Fibroblast of skin of left quadriceps (primary cell): ENCODE results near the gene PCDHAC1.
"Not testable (repeated sequence)": the region's sequence is repeated elsewhere in the genome, so short reads cannot be mapped to it uniquely, and the experiment has no call there.

ENCODE experiments used
- DNase-seq, 2 experiments: peaks; one replicate each; pipeline ENCODE4 v3.0.0-alpha.2; 2013; ENCODE audit warnings: low read depth in 2 of 2

Gene PCDHAC1

DNA sequence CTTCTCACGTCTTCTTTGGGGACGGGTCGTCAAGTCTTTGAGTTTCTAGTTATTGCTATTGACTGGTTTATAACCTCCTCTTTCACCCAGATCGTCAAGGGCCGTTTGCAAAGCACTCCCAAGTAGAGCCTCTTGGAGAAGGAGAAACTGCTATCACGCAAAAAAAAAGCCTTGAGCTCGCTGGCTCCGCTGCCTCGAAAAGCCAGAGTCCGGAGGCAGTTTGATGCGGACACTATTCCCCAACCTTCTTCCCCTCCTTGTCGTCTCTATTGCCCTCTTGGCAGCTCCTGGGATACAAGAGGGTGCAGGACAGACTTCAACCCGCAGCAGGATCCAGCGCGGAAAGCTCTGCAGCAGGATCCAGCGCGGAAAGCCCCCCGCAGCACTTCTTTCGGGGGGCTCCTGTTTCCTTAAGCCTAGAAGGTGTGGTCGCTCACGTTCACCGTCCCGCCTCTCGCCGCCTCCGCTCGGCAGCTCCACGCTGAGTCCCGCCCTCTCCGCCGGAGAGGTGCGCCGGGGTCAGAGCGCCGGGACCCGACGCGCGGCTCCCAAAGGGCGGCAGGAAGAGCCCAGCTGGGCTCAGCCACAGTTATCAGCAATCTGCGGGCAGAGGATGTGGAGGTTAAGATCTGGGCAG is at the start of gene PCDHAC1:
Gene PCDHAC1, plus strand, starts transcription at position 494 of the 637 bp plus-strand sequence. CDS start 594 bp downstream, outside the sequence.
- DNase-seq, result no peak

DNA sequence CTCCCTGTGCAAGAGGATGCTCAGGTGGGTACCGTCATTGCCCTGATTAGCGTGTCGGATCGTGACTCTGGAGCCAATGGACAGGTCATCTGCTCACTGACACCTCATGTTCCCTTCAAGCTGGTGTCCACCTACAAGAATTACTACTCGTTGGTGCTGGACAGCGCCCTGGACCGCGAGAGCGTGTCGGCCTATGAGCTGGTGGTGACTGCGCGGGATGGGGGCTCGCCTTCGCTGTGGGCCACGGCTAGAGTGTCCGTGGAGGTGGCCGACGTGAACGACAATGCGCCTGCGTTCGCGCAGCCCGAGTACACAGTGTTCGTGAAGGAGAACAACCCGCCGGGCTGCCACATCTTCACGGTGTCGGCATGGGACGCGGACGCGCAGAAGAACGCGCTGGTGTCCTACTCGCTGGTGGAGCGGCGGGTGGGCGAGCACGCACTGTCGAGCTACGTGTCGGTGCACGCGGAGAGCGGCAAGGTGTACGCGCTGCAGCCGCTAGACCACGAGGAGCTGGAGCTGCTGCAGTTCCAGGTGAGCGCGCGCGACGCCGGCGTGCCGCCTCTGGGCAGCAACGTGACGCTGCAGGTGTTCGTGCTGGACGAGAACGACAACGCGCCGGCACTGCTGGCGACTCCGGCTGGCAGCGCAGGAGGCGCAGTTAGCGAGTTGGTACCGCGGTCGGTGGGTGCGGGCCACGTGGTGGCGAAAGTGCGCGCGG is 49.4 kb upstream of the PCDHAC1 start:
- DNase-seq, result not testable (repeated sequence)

DNA sequence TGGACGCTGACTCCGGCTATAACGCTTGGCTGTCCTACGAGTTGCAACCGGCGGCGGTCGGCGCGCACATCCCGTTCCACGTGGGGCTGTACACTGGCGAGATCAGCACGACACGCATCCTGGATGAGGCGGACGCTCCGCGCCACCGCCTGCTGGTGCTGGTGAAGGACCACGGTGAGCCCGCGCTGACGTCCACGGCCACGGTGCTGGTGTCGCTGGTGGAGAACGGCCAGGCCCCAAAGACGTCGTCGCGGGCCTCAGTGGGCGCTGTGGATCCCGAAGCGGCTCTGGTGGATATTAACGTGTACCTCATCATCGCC is 48.9 kb upstream of the PCDHAC1 start:
- no peak for DNase-seq

DNA sequence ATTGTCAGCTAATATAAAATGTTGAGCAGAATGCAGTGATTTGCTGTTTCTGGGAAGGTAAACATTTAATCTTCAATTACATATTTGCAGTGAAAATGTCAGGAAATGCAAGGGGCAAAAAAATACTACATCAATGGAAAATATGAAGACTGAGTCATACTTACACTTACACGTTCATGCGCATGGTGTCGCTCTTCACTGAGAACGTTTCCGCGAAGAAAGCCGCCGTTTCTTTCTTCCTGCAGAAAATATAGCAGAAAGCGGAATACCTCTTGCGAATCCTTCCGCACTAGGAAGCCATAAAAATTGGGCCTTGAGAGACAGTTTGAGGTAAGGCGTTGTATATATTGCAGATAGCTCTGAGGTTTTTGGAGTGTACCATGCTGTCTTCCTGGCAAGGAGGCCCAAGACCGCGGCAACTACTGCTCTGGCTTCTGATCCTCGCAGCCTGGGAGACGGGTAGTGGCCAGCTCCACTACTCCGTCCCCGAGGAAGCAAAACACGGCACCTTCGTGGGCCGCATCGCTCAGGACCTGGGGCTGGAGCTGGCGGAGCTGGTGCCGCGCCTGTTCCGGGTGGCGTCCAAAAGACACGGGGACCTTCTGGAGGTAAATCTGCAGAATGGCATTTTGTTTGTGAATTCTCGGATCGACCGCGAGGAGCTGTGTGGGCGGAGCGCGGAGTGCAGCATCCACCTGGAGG is 44.1 kb upstream of the PCDHAC1 start, which contains the start of gene PCDHA13:
Gene PCDHA13, plus strand, starts transcription at position 236 of the 702 bp plus-strand sequence. Its CDS starts 145 bp downstream, at position 381.
- DNase-seq, result no peak

DNA sequence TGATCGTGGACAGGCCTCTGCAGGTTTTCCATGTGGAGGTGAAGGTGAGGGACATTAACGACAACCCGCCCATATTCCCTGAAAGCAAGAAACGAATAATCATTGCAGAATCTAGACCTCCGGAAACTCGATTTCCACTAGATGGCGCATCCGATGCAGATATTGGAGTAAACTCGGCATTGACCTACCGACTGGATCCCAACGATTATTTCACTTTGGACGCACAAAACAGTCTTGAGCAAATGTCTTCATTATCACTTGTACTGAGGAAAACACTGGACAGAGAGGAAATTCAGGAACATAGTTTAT is 43.6 kb upstream of the PCDHAC1 start:
- no peak for DNase-seq

DNA sequence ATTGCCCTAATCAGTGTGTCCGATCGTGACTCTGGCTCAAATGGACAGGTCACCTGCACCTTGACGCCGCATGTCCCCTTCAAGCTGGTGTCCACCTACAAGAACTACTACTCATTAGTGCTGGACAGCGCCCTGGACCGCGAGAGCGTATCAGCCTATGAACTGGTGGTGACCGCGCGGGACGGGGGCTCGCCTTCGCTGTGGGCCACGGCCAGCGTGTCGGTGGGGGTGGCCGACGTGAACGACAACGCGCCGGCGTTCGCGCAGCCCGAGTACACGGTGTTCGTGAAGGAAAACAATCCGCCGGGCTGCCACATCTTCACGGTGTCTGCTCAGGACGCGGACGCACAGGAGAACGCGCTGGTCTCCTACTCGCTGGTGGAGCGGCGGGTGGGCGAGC is 42.7 kb upstream of the PCDHAC1 start:
- DNase-seq, result no peak

- DNase-seq, result no peak
Observed at GRCh38 chr5:140883927-140884697, 42.0 kb upstream of the PCDHAC1 start.

DNA sequence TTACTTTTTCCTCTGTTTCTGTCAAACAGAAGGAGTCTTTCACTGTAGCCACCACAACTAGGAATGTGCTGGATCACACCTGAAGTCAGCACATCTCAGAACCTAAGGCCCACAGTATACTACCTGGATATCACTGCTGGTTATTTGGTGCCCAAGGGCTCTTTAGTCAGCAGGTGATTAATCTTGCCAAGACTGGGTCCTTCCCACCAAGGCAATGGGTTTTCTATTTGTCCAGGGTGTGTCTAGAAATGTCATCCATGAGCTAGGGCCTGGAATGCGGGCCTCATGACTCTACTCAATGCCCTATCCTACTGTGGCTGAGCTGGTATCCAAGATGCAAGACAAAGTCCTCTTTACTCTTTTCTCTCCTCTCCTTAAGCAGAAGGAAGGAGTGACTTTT is 9.8 kb upstream of the PCDHAC1 start:
- DNase-seq, result no peak

DNA sequence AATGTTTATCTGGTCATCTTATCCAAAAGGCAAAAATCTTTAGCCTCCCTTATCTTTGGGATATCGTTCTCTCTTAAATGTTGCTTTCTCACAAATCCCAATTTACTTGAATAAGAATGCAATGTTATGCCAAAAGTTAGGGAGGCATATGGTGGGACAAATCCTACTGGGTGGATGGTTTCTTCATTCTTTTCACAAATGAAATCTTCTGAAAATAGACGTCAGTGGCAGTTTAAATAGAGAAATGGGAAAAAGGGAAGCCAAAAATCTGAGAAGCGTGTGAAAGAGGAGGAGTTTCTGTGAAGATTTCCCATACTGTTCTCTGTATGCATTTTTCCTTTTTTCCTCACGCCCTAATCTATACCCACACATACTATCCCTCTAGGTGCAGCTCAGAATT is 2.5 kb upstream of the PCDHAC1 start:
- no peak for DNase-seq

DNA sequence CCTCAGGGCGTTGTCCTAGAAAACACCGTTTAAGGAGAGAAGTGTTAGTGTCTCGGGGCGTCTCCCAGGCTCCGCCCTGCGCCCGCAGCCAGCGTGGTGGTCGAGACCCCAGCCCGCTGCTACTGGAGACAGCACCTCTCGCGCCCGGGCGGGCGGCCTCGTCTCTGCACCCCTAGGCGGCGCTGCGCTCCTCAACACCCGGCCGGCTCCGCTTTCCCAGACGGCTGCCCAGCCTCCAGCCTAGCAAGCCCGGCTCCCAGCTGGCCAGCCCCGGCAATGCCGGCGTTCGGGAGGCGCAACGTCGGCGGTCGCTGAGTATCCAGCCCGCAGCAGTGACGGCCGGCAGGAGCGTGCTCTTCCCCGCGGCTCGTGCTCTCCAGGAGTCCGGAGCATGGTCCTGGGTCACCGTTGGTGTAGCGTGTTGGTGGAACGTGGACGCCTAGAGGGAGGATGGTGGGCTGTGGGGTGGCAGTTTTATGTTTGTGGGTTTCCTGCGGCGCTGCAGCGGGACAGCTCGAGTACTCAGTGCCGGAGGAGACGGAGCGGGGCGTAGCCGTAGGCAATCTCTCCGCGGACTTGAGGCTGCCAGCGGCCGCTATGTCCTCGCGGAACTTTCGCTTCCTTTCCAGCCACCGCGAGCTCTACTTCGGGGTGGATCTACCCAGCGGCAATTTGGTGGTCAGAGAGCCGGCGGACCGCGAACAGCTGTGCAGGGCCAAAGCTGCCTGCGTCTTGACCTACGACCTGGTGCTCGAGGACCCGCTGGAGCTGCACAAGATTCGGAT is 536 bp downstream of the PCDHAC1 start:
- DNase-seq, result peak; percentile 4 to 9

- no peak for DNase-seq
Observed at GRCh38 chr5:140927228-140927573, 1.1 kb downstream of the PCDHAC1 start.

- DNase-seq, result no peak
Observed at GRCh38 chr5:140934964-140935606, 9.0 kb downstream of the PCDHAC1 start.

DNA sequence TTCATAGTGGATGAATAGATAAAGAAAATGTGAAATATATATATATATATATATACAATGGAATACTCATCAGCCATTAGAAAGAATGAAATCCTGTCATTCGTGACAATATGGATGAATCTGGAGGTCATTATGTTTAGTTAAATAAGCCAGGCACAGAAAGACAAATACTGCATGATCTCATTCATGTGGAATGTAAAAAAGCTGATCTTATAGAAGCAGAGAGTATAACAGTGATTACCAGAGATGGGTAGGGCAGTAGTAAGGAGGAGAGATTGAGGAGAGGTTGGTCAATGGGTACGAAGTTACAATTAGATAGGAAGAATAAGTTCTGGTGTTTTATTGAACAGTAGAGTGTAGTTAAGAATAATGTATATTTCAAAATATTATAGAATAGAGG is 20.5 kb downstream of the PCDHAC1 start:
- DNase-seq, result no peak

- DNase-seq, result no peak
Observed at GRCh38 chr5:140951636-140952035, 25.5 kb downstream of the PCDHAC1 start.

DNA sequence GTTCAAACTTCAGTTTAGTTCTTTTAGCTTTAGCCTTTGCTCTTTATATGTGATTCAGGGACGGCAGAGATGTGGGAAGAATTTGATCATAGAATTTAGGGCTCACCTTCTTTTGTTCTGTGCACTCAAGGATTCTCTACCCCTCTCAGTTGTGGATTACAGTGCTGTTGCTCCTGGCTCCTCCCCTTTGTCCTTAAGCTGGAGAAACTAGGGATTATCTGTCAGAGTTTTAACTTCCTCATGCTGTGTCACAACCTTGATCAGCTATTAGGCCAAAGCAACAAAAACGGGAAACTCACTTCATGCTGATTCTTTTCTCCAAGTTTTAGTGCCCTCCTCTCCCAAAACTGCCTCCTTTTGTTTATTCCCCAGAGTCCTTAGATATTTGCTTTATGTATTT is 27.1 kb downstream of the PCDHAC1 start:
- no peak for DNase-seq

DNA sequence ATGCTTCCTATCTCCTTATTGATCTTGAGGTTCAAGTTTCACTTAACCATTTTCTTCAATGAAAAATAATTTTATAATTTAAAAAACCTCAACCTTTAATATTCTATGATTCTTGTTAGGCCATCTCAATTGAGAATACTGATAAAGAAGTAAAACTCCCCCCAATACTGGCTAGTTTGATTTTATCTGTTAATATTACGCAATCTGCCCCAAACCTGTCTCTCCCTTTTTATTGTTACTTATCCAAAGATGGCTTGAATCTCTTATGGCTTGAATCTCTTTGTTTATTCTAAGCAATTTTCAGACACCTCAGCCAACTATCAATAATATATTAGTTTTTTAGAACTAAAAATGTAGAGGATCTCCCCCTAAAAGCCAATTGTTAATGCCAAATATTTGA is 36.1 kb downstream of the PCDHAC1 start:
- no peak for DNase-seq

GRCh38 chr5:140964356-140964755 is 38.3 kb downstream of the PCDHAC1 start:
- DNase-seq, result no peak

DNA sequence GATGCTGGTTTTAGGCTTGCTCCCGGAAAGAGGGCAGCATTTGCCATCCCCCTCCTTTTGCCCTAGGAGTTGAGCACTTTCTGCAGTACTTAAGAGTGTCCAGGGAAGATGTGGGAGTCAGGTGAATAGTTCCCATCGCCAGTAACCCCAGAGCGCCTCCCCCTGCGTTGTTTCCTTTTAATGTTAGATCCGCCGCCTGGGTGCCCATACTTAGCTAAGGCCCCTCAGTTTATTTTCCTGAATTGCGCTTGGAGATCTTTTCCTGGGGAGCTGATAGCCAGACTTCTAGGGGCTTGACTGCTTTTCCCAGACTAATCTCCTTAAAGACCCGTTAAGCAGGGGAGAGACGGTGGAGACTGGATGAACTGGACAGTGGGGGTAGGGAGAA is 39.8 kb downstream of the PCDHAC1 start:
- DNase-seq, result no peak

GRCh38 chr5:140966293-140967225 is 40.5 kb downstream of the PCDHAC1 start, which contains the start of gene PCDHAC2:
Gene PCDHAC2, plus strand, starts transcription at chr5:140966476. Its CDS starts 291 bp downstream, at chr5:140966767.
- no peak for DNase-seq
